H1 (cell line): ENCODE results near the gene MYL5. TPM values are rescaled to one million over a fixed set of nuclear protein-coding genes. Genes with fewer than 3 reads are reported as not detected.

Source experiments
- CTCF ChIA-PET: fragments of 300-600 bp; sonication (Branson Sonifier 250); formaldehyde crosslinking; loops from one replicate; lab custom pipeline; 2021; ENCODE audit not compliant: partially characterized antibody; lab: Charles Lee
- POLR2A ChIA-PET: fragments of 300-600 bp; sonication (Branson Sonifier 250); formaldehyde crosslinking; loops from one replicate; lab custom pipeline; 2021; ENCODE audit warnings: inconsistent platforms; ENCODE audit not compliant: partially characterized antibody; lab: Charles Lee
- DNase-seq, 2 experiments: peaks; one replicate each; pipeline versions ENCODE4 v3.0.0 to v3.0.0-alpha.2; 2010 to 2022; ENCODE audit warnings: low spot score in 2 of 2, low read depth in 1 of 2, mixed read lengths in 1 of 2
- FAIRE-seq: peaks from 2 replicates; lab custom pipeline; 2011; peaks lifted over from hg19 to GRCh38; lab: Jason Lieb, UNC
- H2AFZ ChIP-seq: 2 replicates; pipeline ENCODE4 v1.8.1; 2012; ENCODE audit warnings: low read length, inconsistent platforms
- H2AK5ac ChIP-seq: 2 replicates; pipeline ENCODE4 v1.6.1; 2013; ENCODE audit warnings: low read depth, low read length
- H2BK120ac ChIP-seq: replicated peaks from 2 replicates; pipeline ENCODE3; 2013; ENCODE audit warnings: low read depth, low read length, inconsistent platforms
- H2BK12ac ChIP-seq: 2 replicates; pipeline ENCODE4 v1.6.1; 2013; ENCODE audit warnings: low read depth, low read length
- H2BK15ac ChIP-seq: 2 replicates; pipeline ENCODE4 v1.6.1; 2013; ENCODE audit warnings: low read length
- H2BK20ac ChIP-seq: 2 replicates; pipeline ENCODE4 v1.6.1; 2013; ENCODE audit warnings: low read length
- H2BK5ac ChIP-seq: 2 replicates; pipeline ENCODE4 v1.6.1; 2013; ENCODE audit warnings: low read depth, low read length
- H3K14ac ChIP-seq: 2 replicates; pipeline ENCODE4 v1.6.1; 2013; ENCODE audit warnings: inconsistent platforms; ENCODE audit not compliant: insufficient read length
- H3K18ac ChIP-seq: 2 replicates; pipeline ENCODE4 v1.6.1; 2013; ENCODE audit warnings: low read length; ENCODE audit errors: extremely low read depth
- H3K23ac ChIP-seq: 2 replicates; pipeline ENCODE4 v1.6.1; 2013; ENCODE audit warnings: inconsistent platforms; ENCODE audit not compliant: insufficient read length
- H3K23me2 ChIP-seq: 2 replicates; pipeline ENCODE4 v1.6.1; 2013; ENCODE audit warnings: low read depth, low read length
- H3K27ac ChIP-seq: 2 replicates; pipeline ENCODE4 v1.6.1; 2011; ENCODE audit warnings: low read depth, low read length, inconsistent platforms
- H3K27me3 ChIP-seq, 4 experiments: replicated peaks in 1 of 4; 1 replicate in 1 of 4; 2 replicates in 3 of 4; pipeline versions ENCODE4 v1.6.1 to v1.8.1; 2011 to 2013; ENCODE audit warnings: low read length in 3 of 4, mild to moderate bottlenecking in 3 of 4, inconsistent platforms in 2 of 4, mixed read lengths in 2 of 4, moderate library complexity in 1 of 4; ENCODE audit not compliant: control insufficient read depth in 3 of 4, insufficient read depth in 3 of 4; ENCODE audit errors: extremely low read depth in 1 of 4
- H3K36me3 ChIP-seq, 4 experiments: 2 replicates each; pipeline versions ENCODE4 v1.6.1 to v1.8.1; 2011 to 2013; ENCODE audit warnings: mild to moderate bottlenecking in 4 of 4, low read length in 3 of 4, moderate library complexity in 2 of 4, control low read depth in 1 of 4, inconsistent platforms in 1 of 4; ENCODE audit not compliant: insufficient read depth in 4 of 4, control insufficient read depth in 2 of 4
- H3K4ac ChIP-seq: replicated peaks from 2 replicates; pipeline ENCODE3; 2013; ENCODE audit warnings: low read length, low read depth, mixed read lengths, inconsistent platforms; ENCODE audit not compliant: insufficient read length
- H3K4me1 ChIP-seq, 4 experiments: replicated peaks in 1 of 4; 1 replicate in 1 of 4; 2 replicates in 3 of 4; pipeline versions ENCODE4 v1.6.1 to v1.8.1; 2011 to 2013; ENCODE audit warnings: low read length in 3 of 4, inconsistent platforms in 2 of 4, mixed read lengths in 1 of 4; ENCODE audit not compliant: insufficient read depth in 4 of 4, control insufficient read depth in 3 of 4
- H3K4me2 ChIP-seq, 2 experiments: 2 replicates each; pipeline versions ENCODE4 v1.6.1 to v1.8.1; 2011 to 2013; ENCODE audit warnings: low read depth in 2 of 2, low read length in 2 of 2, control low read depth in 1 of 2, inconsistent platforms in 1 of 2, mild to moderate bottlenecking in 1 of 2; ENCODE audit not compliant: insufficient read depth in 1 of 2
- H3K4me3 ChIP-seq, 4 experiments: fragments of 200-600, 300-600 bp in 1 of 4; sonication (generic), shearing (Covaris generic), sonication (Bioruptor Twin) in 1 of 4; 2 replicates each; pipeline versions ENCODE4 v1.5.1 to v1.8.1; 2011 to 2016; ENCODE audit warnings: low read length in 4 of 4, low read depth in 3 of 4, control low read depth in 2 of 4, inconsistent platforms in 2 of 4, mild to moderate bottlenecking in 2 of 4, mixed read lengths in 1 of 4, moderate library complexity in 1 of 4; ENCODE audit not compliant: insufficient read depth in 2 of 4; ENCODE audit errors: extremely low read depth in 1 of 4
- H3K56ac ChIP-seq: replicated peaks from 2 replicates; pipeline ENCODE3; 2013; ENCODE audit warnings: low read depth, mild to moderate bottlenecking, mixed read lengths, low read length, inconsistent platforms; ENCODE audit not compliant: insufficient read length
- H3K79me1 ChIP-seq: 2 replicates; pipeline ENCODE4 v1.6.1; 2013; ENCODE audit warnings: low read depth, low read length, control low read depth
- H3K79me2 ChIP-seq, 2 experiments: 2 replicates each; pipeline versions ENCODE4 v1.6.1 to v1.8.1; 2012 to 2013; ENCODE audit warnings: low read length in 2 of 2, mild to moderate bottlenecking in 2 of 2, inconsistent platforms in 1 of 2; ENCODE audit not compliant: insufficient read depth in 2 of 2, control insufficient read depth in 1 of 2
- H3K9ac ChIP-seq, 4 experiments: replicated peaks in 1 of 4; 1 replicate in 1 of 4; 2 replicates in 3 of 4; pipeline versions ENCODE4 v1.6.1 to v1.8.1; 2011 to 2013; ENCODE audit warnings: low read depth in 3 of 4, low read length in 3 of 4, control low read depth in 2 of 4, mild to moderate bottlenecking in 2 of 4, moderate library complexity in 2 of 4, inconsistent platforms in 1 of 4; ENCODE audit errors: extremely low read depth in 1 of 4
- H3K9me3 ChIP-seq, 2 experiments: 2 replicates each; pipeline versions ENCODE4 v1.6.1 to v1.8.1; 2012 to 2013; ENCODE audit warnings: mild to moderate bottlenecking in 2 of 2, moderate library complexity in 2 of 2, control low read depth in 1 of 2, inconsistent platforms in 1 of 2, low read depth in 1 of 2, low read length in 1 of 2, mixed read lengths in 1 of 2; ENCODE audit not compliant: insufficient read depth in 2 of 2
- H4K20me1 ChIP-seq, 2 experiments: replicated peaks in 1 of 2; 2 replicates each; pipeline versions ENCODE3 to v1.8.1; 2011 to 2013; ENCODE audit warnings: inconsistent platforms in 2 of 2, low read length in 2 of 2, mild to moderate bottlenecking in 1 of 2; ENCODE audit not compliant: insufficient read depth in 2 of 2, control insufficient read depth in 1 of 2
- H4K5ac ChIP-seq: 2 replicates; pipeline ENCODE4 v1.6.1; 2013; ENCODE audit warnings: low read length, low read depth, mixed read lengths, inconsistent platforms; ENCODE audit not compliant: insufficient read length
- H4K8ac ChIP-seq: 2 replicates; pipeline ENCODE4 v1.8.0; 2013; ENCODE audit warnings: mild to moderate bottlenecking, moderate library complexity, low read length, inconsistent platforms; ENCODE audit not compliant: insufficient read depth; ENCODE audit errors: extremely low read depth
- H4K91ac ChIP-seq: replicated peaks from 2 replicates; pipeline ENCODE3; 2013; ENCODE audit warnings: low read length, mixed read lengths, inconsistent platforms; ENCODE audit not compliant: insufficient read length
- CHD2 ChIP-seq: IDR thresholded peaks from 2 replicates; pipeline ENCODE4 v1.6.1; 2012; ENCODE audit warnings: low read length, improper control_type of control experiment
- CTCF ChIP-seq, 3 experiments: IDR thresholded peaks; 1 replicate in 2 of 3; 2 replicates in 1 of 3; pipeline versions ENCODE4 v1.5.1 to v1.6.1; 2011; ENCODE audit warnings: low read length in 3 of 3, mild to moderate bottlenecking in 3 of 3, inconsistent platforms in 2 of 3, low read depth in 1 of 3, moderate library complexity in 1 of 3; ENCODE audit not compliant: insufficient read depth in 1 of 3; ENCODE audit errors: control extremely low read depth in 1 of 3
- E2F6 ChIP-seq: IDR thresholded peaks from 2 replicates; pipeline ENCODE4 v1.6.1; 2012; ENCODE audit warnings: inconsistent platforms
- EGR1 ChIP-seq: IDR thresholded peaks from 2 replicates; pipeline ENCODE4 v1.6.1; 2011; ENCODE audit warnings: low read depth, low read length, borderline replicate concordance
- HDAC6 ChIP-seq: IDR thresholded peaks from one replicate; pipeline ENCODE4 v1.7.1; 2012; ENCODE audit warnings: low read depth, mild to moderate bottlenecking, inconsistent platforms, low read length, moderate library complexity
- KDM4A ChIP-seq: IDR thresholded peaks from one replicate; pipeline ENCODE4 v1.7.1; 2012; ENCODE audit warnings: low read depth, mild to moderate bottlenecking, moderate library complexity, low read length, inconsistent platforms; ENCODE audit not compliant: severe bottlenecking
- MAFK ChIP-seq: IDR thresholded peaks from 2 replicates; pipeline ENCODE4 v1.6.1; 2012; ENCODE audit warnings: low read depth, mild to moderate bottlenecking, improper control_type of control experiment, low read length
- RFX5 ChIP-seq: IDR thresholded peaks from 2 replicates; pipeline ENCODE4 v1.6.1; 2011; ENCODE audit warnings: low read depth, low read length, improper control_type of control experiment, borderline replicate concordance
- YY1 ChIP-seq: IDR thresholded peaks from 2 replicates; pipeline ENCODE4 v1.6.1; 2011; ENCODE audit warnings: low read depth, mild to moderate bottlenecking, low read length
- WGBS, 2 experiments: shearing (Covaris generic) in 1 of 2; methylation state at CpG; one replicate each; pipeline versions ENCODE4 v1.1.6 to v1.1.7; 2013 to 2015; ENCODE audit warnings: low lambda C conversion rate in 2 of 2, mixed read lengths in 2 of 2, inconsistent platforms in 1 of 2, low coverage in 1 of 2, missing lambda C conversion rate in 1 of 2; ENCODE audit not compliant: insufficient replicate concordance in 2 of 2, insufficient coverage in 1 of 2, insufficient read length in 1 of 2; ENCODE audit errors: extremely low coverage in 1 of 2, missing lambda C conversion rate in 1 of 2; 5-methylcytosine and 5-hydroxymethylcytosine counted together
- polyA plus RNA-seq, 7 experiments: library from polyadenylated mRNA; depleted of rRNA in 3 of 7; stranded (reverse) in 5 of 7; unstranded in 2 of 7; fragments of >200 nt in 5 of 7; fragments of 200-250 nt in 2 of 7; gene quantifications; 1 replicate in 5 of 7; 2 replicates in 1 of 7; 4 replicates in 1 of 7; pipeline versions ENCODE4 v1.2.1 to v1.2.3, GENCODE V29; 2011 to 2013; ENCODE audit warnings: missing spikeins in 2 of 7, mixed read lengths in 2 of 7
- total RNA-seq: library from RNA; stranded (reverse); fragmentation: NEBNext Ultra II Directional; extraction: Animal tissue kit (Norgen Biotek cat#: 25700); gene quantifications from 2 replicates; pipeline ENCODE4 v1.2.1, GENCODE V29; 2021

The MYL5 gene
- total and polyA plus RNA-seq, 2 of the 8 experiments (the other 6 are each of a cell fraction or from before 2014, with no cell fraction given), result 5.7 to 6.8 TPM

- Histone ChIP-seq H2BK12ac (no peak overlapping the region), H3K4ac (no peak overlapping the region), H3K9ac (no peak overlapping the region), H3K4me2 (no peak overlapping the region), H2BK15ac (no peak overlapping the region), H3K4me1 (no peaks in the 10 kb centered on the region), H2AFZ (no peak overlapping the region), H3K18ac (no peak overlapping the region), H4K91ac (no peak overlapping the region), H2AK5ac (no peak overlapping the region), H3K23ac (no peak overlapping the region), H4K8ac (no peak overlapping the region; the same call in 1 of the 2 replicates), H3K14ac (no peak overlapping the region), H3K27ac (no peak overlapping the region), H3K36me3 (peaks cover 0 to 9% (median 0%) of the 10 kb centered on the region in 4 experiments; a peak in 2 of 8 replicates), H3K23me2 (no peaks in the 10 kb centered on the region), H4K20me1 (peaks cover 27 to 49% of the 10 kb centered on the region in 2 experiments), H4K5ac (no peak overlapping the region), H2BK5ac (no peak overlapping the region), H3K79me1 (peaks cover 31% of the 10 kb centered on the region), H3K56ac (no peak overlapping the region), H3K79me2 (peaks cover 0 to 76% of the 10 kb centered on the region in 2 experiments; a peak in 3 of 4 replicates), H3K27me3 (no peaks in the 10 kb centered on the region), H2BK20ac (no peak overlapping the region), H2BK120ac (no peak overlapping the region), H3K4me3 (no peak overlapping the region), H3K9me3 (no peaks in the 10 kb centered on the region)
- ChIA-PET CTCF (interaction anchor here (0.8 to 2.8 kb wide), 4 partner anchors 17 to 33 kb away, joined by 3 to 16 read pairs (median 4); no protein-coding TSS in a partner anchor), POLR2A (interaction anchor here (1.0 to 1.7 kb wide), 3 partner anchors 10 to 11 kb away, joined by 3 to 6 read pairs (median 4); no protein-coding TSS in a partner anchor)
- DNase-seq (no peak), FAIRE-seq (no peak)
- 96% methylated on average over 53 of the region's 59 CpGs; no CpG with 5 or more reads in 1 of the 2 experiments for WGBS, 2 experiments
- no peak for TF ChIP-seq KDM4A
- TF ChIP-seq RFX5, result no peak
- no peak for TF ChIP-seq HDAC6
- TF ChIP-seq YY1, result no peak
- TF ChIP-seq MAFK, result no peak
- TF ChIP-seq CHD2, result no peak
- no peak for TF ChIP-seq E2F6
- TF ChIP-seq EGR1, result no peak
- TF ChIP-seq CTCF (IDR thresholded peaks at IDR 0.05; ENCODE audit: control extremely low read depth in 1 of 3, insufficient read depth in 1 of 3, low read depth in 1 of 3, low read length in 3 of 3), result no peak
These were observed 45.9 kb downstream of the MYL5 start for GRCh38 chr4:720111-720860.
